Measurements from ENCODE around the gene GAB3.

DNA sequence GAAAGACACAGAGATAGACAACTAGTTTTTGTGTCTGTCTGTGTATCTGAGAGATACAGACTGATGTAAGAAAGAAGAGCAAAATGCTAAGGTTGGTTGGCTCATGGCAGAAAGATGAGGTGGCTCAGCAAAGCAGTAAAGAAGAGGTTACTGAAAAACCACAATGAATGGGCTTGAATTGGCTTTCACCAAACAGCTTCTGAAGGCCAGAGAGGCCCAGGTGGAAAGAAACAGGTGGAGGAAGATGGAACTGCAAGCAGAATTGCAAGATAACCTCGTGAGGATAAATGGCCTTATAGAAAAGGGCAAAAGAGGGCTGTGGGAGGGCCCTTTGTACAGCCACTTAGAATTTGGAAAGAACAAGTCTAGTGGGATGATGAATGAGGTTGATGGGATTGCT is 39.6 kb downstream of the GAB3 start:
- TF ChIP-seq, protein P1, sequence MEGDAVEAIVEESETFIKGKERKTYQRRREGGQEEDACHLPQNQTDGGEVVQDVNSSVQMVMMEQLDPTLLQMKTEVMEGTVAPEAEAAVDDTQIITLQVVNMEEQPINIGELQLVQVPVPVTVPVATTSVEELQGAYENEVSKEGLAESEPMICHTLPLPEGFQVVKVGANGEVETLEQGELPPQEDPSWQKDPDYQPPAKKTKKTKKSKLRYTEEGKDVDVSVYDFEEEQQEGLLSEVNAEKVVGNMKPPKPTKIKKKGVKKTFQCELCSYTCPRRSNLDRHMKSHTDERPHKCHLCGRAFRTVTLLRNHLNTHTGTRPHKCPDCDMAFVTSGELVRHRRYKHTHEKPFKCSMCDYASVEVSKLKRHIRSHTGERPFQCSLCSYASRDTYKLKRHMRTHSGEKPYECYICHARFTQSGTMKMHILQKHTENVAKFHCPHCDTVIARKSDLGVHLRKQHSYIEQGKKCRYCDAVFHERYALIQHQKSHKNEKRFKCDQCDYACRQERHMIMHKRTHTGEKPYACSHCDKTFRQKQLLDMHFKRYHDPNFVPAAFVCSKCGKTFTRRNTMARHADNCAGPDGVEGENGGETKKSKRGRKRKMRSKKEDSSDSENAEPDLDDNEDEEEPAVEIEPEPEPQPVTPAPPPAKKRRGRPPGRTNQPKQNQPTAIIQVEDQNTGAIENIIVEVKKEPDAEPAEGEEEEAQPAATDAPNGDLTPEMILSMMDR (conservative IDR thresholded peaks at IDR 0.05 in 1 of 2, IDR thresholded peaks at IDR 0.05 in 1 of 2; ENCODE audit: extremely low read depth in 1 of 2, insufficient read depth in 1 of 2, low read depth in 1 of 2, low read length in 2 of 2) = no peak
- TF ChIP-seq EZH2 (IDR thresholded peaks at IDR 0.05; ENCODE audit: borderline replicate concordance, low read length) = no peak

All from mammary epithelial cell (primary cell).